ENCODE measurements around the gene ERBB4.

ERBB4 gene

DNA sequence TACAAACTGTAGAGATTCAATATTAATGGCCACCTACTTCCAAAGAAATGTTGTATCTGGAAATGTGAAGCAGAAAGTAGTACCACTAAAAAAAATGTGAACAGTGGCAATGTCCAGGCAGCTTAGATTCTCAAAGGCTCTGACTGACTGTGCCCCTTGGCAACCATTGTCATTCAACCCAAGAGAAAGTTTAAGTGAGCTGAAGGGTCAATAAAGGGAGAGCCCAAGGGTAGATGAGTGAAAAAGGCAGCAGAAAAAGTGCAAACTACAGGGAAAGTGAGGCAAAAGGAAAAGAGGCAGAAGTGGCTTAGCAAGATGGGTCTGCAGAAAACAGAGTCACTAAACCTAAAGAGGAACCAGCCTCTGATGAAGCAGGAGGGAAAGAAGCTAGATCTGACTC, 1179.3 kb downstream of the ERBB4 start:
- DNase-seq (ENCODE audit: extremely low read depth, low read depth): no peak
- TF ChIP-seq, protein P1, sequence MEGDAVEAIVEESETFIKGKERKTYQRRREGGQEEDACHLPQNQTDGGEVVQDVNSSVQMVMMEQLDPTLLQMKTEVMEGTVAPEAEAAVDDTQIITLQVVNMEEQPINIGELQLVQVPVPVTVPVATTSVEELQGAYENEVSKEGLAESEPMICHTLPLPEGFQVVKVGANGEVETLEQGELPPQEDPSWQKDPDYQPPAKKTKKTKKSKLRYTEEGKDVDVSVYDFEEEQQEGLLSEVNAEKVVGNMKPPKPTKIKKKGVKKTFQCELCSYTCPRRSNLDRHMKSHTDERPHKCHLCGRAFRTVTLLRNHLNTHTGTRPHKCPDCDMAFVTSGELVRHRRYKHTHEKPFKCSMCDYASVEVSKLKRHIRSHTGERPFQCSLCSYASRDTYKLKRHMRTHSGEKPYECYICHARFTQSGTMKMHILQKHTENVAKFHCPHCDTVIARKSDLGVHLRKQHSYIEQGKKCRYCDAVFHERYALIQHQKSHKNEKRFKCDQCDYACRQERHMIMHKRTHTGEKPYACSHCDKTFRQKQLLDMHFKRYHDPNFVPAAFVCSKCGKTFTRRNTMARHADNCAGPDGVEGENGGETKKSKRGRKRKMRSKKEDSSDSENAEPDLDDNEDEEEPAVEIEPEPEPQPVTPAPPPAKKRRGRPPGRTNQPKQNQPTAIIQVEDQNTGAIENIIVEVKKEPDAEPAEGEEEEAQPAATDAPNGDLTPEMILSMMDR (IDR thresholded peaks at IDR 0.05; ENCODE audit: low read depth, low read length): no peak

DNA sequence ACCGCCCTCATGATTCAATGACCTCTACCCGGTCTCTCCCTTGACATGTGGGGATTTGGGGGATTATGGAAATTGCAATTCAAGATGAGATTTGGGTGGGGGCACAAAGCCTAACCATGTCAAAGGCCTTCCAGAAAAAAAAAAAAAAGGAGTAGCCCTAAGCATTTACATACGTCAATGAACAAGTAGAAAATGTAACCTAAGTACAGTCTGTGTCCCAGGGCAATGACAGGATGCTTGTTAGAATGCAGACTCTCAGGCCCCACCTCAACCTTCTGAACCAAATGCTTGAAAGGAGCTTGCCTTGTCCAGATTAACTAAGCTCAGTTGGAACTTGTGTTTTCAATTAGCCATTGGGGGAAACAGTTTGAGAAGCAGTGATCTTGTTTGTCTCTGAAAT, 1180.1 kb downstream of the ERBB4 start:
- DNase-seq (ENCODE audit: extremely low read depth, low read depth): no peak
- TF ChIP-seq, protein P1 (IDR thresholded peaks at IDR 0.05; ENCODE audit: low read depth, low read length): no peak

DNA sequence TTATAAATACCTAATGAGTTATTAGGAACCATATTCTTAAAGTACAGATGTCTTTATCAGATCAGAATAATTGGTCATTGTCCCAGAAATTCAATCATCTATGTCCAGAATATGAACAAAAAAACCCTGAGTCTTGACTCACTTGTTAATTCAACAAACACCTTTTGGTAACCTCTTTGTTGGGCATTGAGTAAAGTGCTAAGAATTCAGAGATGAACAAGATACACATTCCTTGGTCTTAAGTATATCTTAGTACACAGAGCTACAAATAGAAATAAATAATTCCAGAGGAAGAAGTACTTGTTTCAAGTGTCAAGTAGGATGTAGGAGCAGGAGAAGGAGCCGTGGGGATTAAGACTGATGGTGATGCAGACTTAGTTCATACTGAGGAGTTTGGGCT, 1184.1 kb downstream of the ERBB4 start:
- TF ChIP-seq, protein P1 (IDR thresholded peaks at IDR 0.05; ENCODE audit: low read depth, low read length): no peak
- DNase-seq (ENCODE audit: extremely low read depth, low read depth): no peak

GRCh38 chr2:211351987-211352386, 1186.6 kb downstream of the ERBB4 start:
- TF ChIP-seq, protein P1 (IDR thresholded peaks at IDR 0.05; ENCODE audit: low read depth, low read length): no peak
- no peak for DNase-seq (ENCODE audit: extremely low read depth, low read depth)

- TF ChIP-seq, protein P1 (IDR thresholded peaks at IDR 0.05; ENCODE audit: low read depth, low read length): no peak
- no peak for DNase-seq (ENCODE audit: extremely low read depth, low read depth)
Observed at GRCh38 chr2:211349031-211349430, 1189.6 kb downstream of the ERBB4 start.

GRCh38 chr2:211347328-211347727, 1191.3 kb downstream of the ERBB4 start:
- TF ChIP-seq, protein P1 (IDR thresholded peaks at IDR 0.05; ENCODE audit: low read depth, low read length): no peak
- no peak for DNase-seq (ENCODE audit: extremely low read depth, low read depth)

DNA sequence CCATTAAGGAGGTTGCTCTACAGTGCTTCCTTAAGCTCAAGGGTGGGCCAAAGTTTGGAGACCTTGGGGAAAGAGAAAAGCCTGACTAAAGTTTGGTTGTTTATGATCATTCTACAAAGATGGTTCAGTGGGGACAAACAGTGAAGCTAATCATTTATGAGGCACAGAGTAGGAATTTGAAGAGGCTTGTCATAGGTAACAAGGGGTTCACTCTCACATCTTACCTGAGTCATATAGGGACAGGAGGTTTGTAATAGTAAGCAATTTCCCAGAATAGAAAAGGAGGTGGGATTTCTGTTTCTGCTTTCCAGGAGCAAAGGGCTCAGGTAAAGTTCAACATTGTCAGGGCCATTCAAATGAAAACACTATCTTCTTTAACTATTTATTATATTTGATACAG, 1194.3 kb downstream of the ERBB4 start:
- TF ChIP-seq, protein P1 (IDR thresholded peaks at IDR 0.05; ENCODE audit: low read depth, low read length): no peak
- no peak for DNase-seq (ENCODE audit: extremely low read depth, low read depth)

Measured in AG09319 (cell line).